Tibial artery (tissue), 4 donors: ENCODE results near the gene MYL11.

Experiments
- DNase-seq, 2 donors: peaks; one replicate each; pipeline ENCODE4 v3.0.0-alpha.2; 2019
- H3K27ac ChIP-seq, 2 donors: fragments of 200-600 bp; sonication (generic) in 1 of 2; 1 replicate in 1 of 2; 2 replicates in 1 of 2; pipeline ENCODE4 v1.5.1; 2018 to 2019; ENCODE audit warnings: mild to moderate bottlenecking in 1 of 2
- H3K27me3 ChIP-seq, 2 donors: fragments of 200-600 bp; sonication (generic) in 1 of 2; one replicate each; pipeline versions ENCODE4 v1.5.1 to v1.6.0; 2016 to 2019
- H3K36me3 ChIP-seq, 3 donors: fragments of 200-600 bp; sonication (generic) in 2 of 3; one replicate each; pipeline ENCODE4 v1.5.1; 2016 to 2019; ENCODE audit warnings: mild to moderate bottlenecking in 2 of 3
- H3K4me1 ChIP-seq, 4 donors: fragments of 200-600 bp; sonication (generic) in 2 of 4; 1 replicate in 3 of 4; 2 replicates in 1 of 4; pipeline ENCODE4 v1.5.1; 2016 to 2019
- H3K4me3 ChIP-seq, 2 donors: fragments of 200-600 bp; sonication (generic) in 1 of 2; 1 replicate in 1 of 2; 2 replicates in 1 of 2; pipeline ENCODE4 v1.5.1; 2018 to 2019; ENCODE audit warnings: mild to moderate bottlenecking in 2 of 2
- H3K9me3 ChIP-seq, 3 donors: fragments of 200-600 bp; sonication (generic) in 1 of 3; one replicate each; pipeline ENCODE4 v1.5.1; 2016 to 2019
- intact Hi-C: fragments of 100-400 bp; cut with DNase I; formaldehyde crosslinking; loops from one replicate; pipeline ENCODE4 v1.15.0; 2023; ENCODE audit warnings: low total_unique reads
- TF ChIP-seq, protein P1 (sequence below), 2 experiments: fragments of 200-600 bp in 1 of 2; fragments of 450-650 bp in 1 of 2; IDR thresholded peaks; one replicate each; pipeline ENCODE4 v1.5.1; 2017 to 2019; ENCODE audit warnings: antibody characterized with exemption in 2 of 2, mild to moderate bottlenecking in 1 of 2, moderate library complexity in 1 of 2

The MYL11 gene

DNA sequence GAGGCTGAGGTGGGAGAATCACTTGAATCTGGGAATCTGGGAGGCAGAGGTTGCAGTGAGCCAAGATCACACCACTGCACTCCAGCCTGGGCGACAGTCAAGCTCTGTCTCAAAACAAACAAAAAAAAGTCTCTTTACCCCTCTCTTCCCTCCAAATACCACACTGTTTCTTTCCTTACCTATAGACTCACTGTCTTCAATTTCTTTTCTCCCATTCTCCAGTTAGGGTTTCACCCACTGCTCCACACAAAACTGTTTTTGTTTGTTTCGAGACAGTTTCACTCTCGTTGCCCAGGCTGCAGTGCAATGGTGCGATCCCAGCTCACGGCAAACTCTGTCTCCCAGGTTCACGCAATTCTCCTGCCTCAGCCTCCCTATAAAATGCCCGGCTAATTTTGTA lies 13.4 kb upstream of the MYL11 start:
- DNase-seq: no peak
- intact Hi-C loops: no loop called here
- Histone ChIP-seq H3K27ac (no peak overlapping the region), H3K4me1 (peaks cover 0 to 26% (median 14%) of the 10 kb centered on the region in 4 donors), H3K9me3 (no peaks in the 10 kb centered on the region), H3K27me3 (no peaks in the 10 kb centered on the region), H3K4me3 (no peak overlapping the region), H3K36me3 (peaks cover 32 to 94% (median 58%) of the 10 kb centered on the region in 3 donors)
- TF ChIP-seq, protein P1, sequence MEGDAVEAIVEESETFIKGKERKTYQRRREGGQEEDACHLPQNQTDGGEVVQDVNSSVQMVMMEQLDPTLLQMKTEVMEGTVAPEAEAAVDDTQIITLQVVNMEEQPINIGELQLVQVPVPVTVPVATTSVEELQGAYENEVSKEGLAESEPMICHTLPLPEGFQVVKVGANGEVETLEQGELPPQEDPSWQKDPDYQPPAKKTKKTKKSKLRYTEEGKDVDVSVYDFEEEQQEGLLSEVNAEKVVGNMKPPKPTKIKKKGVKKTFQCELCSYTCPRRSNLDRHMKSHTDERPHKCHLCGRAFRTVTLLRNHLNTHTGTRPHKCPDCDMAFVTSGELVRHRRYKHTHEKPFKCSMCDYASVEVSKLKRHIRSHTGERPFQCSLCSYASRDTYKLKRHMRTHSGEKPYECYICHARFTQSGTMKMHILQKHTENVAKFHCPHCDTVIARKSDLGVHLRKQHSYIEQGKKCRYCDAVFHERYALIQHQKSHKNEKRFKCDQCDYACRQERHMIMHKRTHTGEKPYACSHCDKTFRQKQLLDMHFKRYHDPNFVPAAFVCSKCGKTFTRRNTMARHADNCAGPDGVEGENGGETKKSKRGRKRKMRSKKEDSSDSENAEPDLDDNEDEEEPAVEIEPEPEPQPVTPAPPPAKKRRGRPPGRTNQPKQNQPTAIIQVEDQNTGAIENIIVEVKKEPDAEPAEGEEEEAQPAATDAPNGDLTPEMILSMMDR (IDR thresholded peaks at IDR 0.05): no peak

- Histone ChIP-seq H3K27ac (no peak overlapping the region), H3K4me3 (no peak overlapping the region), H3K27me3 (no peaks in the 10 kb centered on the region), H3K36me3 (peaks cover 10 to 60% (median 27%) of the 10 kb centered on the region in 3 donors), H3K4me1 (peaks cover 0 to 44% (median 29%) of the 10 kb centered on the region in 4 donors), H3K9me3 (no peaks in the 10 kb centered on the region)
- TF ChIP-seq, protein P1 (IDR thresholded peaks at IDR 0.05): no peak
- intact Hi-C loops: no loop called here
- DNase-seq: no peak
Measured at GRCh38 chr16:30365200-30365599, 9.4 kb upstream of the MYL11 start.

- Histone ChIP-seq H3K36me3 (peaks cover 10 to 47% (median 27%) of the 10 kb centered on the region in 3 donors), H3K4me1 (peaks cover 0 to 48% (median 31%) of the 10 kb centered on the region in 4 donors), H3K27me3 (peaks cover 0 to 3% of the 10 kb centered on the region in 2 donors), H3K4me3 (peak overlapping the region in 1 of 2 donors; percentile 76), H3K9me3 (no peaks in the 10 kb centered on the region), H3K27ac (no peak overlapping the region)
- TF ChIP-seq, protein P1 (IDR thresholded peaks at IDR 0.05): no peak
- no peak for DNase-seq
- intact Hi-C loops: no loop called here
Measured at GRCh38 chr16:30366511-30366910, 8.1 kb upstream of the MYL11 start.

DNA sequence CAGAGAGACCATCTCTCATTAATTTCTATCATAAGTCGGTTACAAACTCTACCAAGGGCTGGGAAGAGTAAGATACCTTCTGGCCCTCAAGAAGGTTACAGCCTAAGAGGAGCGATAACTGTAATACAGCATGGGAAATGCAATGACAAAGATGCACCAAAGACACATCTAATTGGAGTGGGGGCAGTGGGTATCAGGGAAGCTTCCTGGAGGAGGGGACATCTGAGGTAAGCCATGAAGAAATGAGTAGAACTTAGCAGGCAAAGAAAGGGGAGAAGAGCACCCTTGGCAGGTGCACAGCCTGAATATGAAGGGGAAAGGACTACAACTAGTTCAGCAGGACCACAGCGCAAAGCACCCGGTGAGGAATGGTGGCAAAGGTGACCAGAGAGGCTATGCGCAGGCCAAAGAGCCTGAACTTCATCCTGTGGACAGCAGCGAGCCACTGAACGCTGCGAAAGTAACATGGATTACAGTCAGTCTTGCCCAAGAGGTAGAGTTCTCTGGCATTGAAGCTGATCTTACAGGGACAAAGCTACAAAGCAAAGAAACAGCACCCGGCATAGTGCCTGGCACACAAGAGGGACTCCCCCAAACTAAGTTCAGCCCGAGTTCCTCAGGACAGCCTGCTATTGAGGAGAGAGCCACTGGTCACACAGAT lies 7.1 kb upstream of the MYL11 start:
- H3K27ac ChIP-seq: peak overlapping the region; percentile 75 to 78
- TF ChIP-seq, protein P1 (IDR thresholded peaks at IDR 0.05): no peak
- peak overlapping the region; percentile 76 to 88 for H3K4me3 ChIP-seq
- peaks cover 0 to 3% of the 10 kb centered on the region in 2 donors for H3K27me3 ChIP-seq
- H3K4me1 ChIP-seq: peaks cover 0 to 49% (median 31%) of the 10 kb centered on the region in 4 donors
- DNase-seq: no peak
- intact Hi-C loops: no loop called here
- no peaks in the 10 kb centered on the region for H3K9me3 ChIP-seq
- H3K36me3 ChIP-seq: peaks cover 10 to 37% (median 27%) of the 10 kb centered on the region in 3 donors

- intact Hi-C loops: no loop called here
- H3K4me3 ChIP-seq: peak overlapping the region; percentile 76 to 88
- H3K27ac ChIP-seq: peak overlapping the region; percentile 75 to 78
- TF ChIP-seq, protein P1 (IDR thresholded peaks at IDR 0.05): no peak
- H3K4me1 ChIP-seq: peaks cover 0 to 49% (median 31%) of the 10 kb centered on the region in 4 donors
- peak; percentile 57 to 71 for DNase-seq
- H3K36me3 ChIP-seq: peaks cover 10 to 29% (median 27%) of the 10 kb centered on the region in 3 donors
- peaks cover 0 to 3% of the 10 kb centered on the region in 2 donors for H3K27me3 ChIP-seq
- no peaks in the 10 kb centered on the region for H3K9me3 ChIP-seq
Measured at GRCh38 chr16:30368122-30368791, 6.3 kb upstream of the MYL11 start.
